ENCODE measurements around the gene MPP1. TPM values are rescaled to one million over a fixed set of nuclear protein-coding genes. Genes with fewer than 3 reads are reported as not detected.
A peak's percentile ranks its signal among the peaks of the same experiment; 100 is the strongest.

Gene MPP1
- total RNA-seq, 1 experiment from 2014 or later, result 89.3 TPM

- Histone ChIP-seq H3K4me3 (ENCODE audit: low read depth in 2 of 2, low read length in 2 of 2) (0 out of 4 replicates have a peak overlapping the region, but pooled peaks of 1 of the 2 experiments have one; percentile 15), H3K9me3 (ENCODE audit: control insufficient read depth, insufficient read depth, low read depth, low read length) (no peaks in the 10 kb centered on the region), H3K36me3 (ENCODE audit: control insufficient read depth, insufficient read depth, low read length) (no peaks in the 10 kb centered on the region), H3K27me3 (ENCODE audit: control insufficient read depth, insufficient read depth, low read length) (no peaks in the 10 kb centered on the region), H3K27ac (ENCODE audit: low read length) (peak overlapping the region; percentile 89), H3K4me1 (ENCODE audit: control insufficient read depth, insufficient read depth, low read length) (peaks cover 95% of the 10 kb centered on the region)
- no TSS peak for BruUV-seq (replicated peaks)
- ChIA-PET CTCF (interaction anchor here (0.8 kb wide), 1 partner anchor 17 kb away, joined by 5 read pairs; no protein-coding TSS in a partner anchor), POLR2A (interaction anchor here (1.2 kb wide), 1 partner anchor 19 kb away, joined by 4 read pairs; the partner anchor contains the start of gene GAB3)
- ATAC-seq, result peak; percentile 30; the same call in 1 of the 2 replicates
- in situ Hi-C loops (cut with HindIII; ENCODE audit: low pct_unique_long_range_greater_than_20kb, low sequenced_read_pairs), result no loop called here
- intact Hi-C loops (cut with micrococcal nuclease; ENCODE audit: unreplicated experiment), result no loop called here
- TF ChIP-seq SIN3A (IDR thresholded peaks at IDR 0.05; ENCODE audit: borderline replicate concordance, insufficient read depth, low read depth, low read length), result no peak
- TF ChIP-seq REST (IDR thresholded peaks at IDR 0.05; ENCODE audit: insufficient read depth in 1 of 2, low read depth in 2 of 2, low read length in 1 of 2), result no peak
- TF ChIP-seq POLR2AphosphoS5 (IDR thresholded peaks at IDR 0.05; ENCODE audit: low read depth, low read length), result no peak
- TF ChIP-seq CTCF (IDR thresholded peaks at IDR 0.05), result no peak
- no peak for TF ChIP-seq TCF7L2 (IDR thresholded peaks at IDR 0.05; ENCODE audit: low read depth, low read length)
- DNase-seq (ENCODE audit: low read depth, low spot score), result no peak
These were observed 73.4 kb downstream of the MPP1 start for GRCh38 chrX:154731881-154732280.

- POLR2A ChIA-PET, result interaction anchor here (1.2 kb wide), 1 partner anchor 20 kb away, joined by 4 read pairs; the partner anchor contains the start of gene GAB3
- no TSS peak for BruUV-seq (replicated peaks)
These were observed 74.1 kb downstream of the MPP1 start for GRCh38 chrX:154731184-154731583.

More at GRCh38 chrX:154731184-154731583, 74.1 kb downstream of the MPP1 start:
- Histone ChIP-seq H3K4me1 (ENCODE audit: control insufficient read depth, insufficient read depth, low read length) (peaks cover 88% of the 10 kb centered on the region), H3K36me3 (ENCODE audit: control insufficient read depth, insufficient read depth, low read length) (no peaks in the 10 kb centered on the region), H3K27me3 (ENCODE audit: control insufficient read depth, insufficient read depth, low read length) (no peaks in the 10 kb centered on the region), H3K27ac (ENCODE audit: low read length) (peak overlapping the region; percentile 89), H3K4me3 (ENCODE audit: low read depth in 2 of 2, low read length in 2 of 2) (no peak overlapping the region), H3K9me3 (ENCODE audit: control insufficient read depth, insufficient read depth, low read depth, low read length) (no peaks in the 10 kb centered on the region)
- no peak for ATAC-seq
- in situ Hi-C loops (cut with HindIII; ENCODE audit: low pct_unique_long_range_greater_than_20kb, low sequenced_read_pairs) (no loop called here), intact Hi-C loops (cut with micrococcal nuclease; ENCODE audit: unreplicated experiment) (no loop called here)
- no peak for DNase-seq (ENCODE audit: low read depth, low spot score)
- no peak for TF ChIP-seq REST (IDR thresholded peaks at IDR 0.05; ENCODE audit: insufficient read depth in 1 of 2, low read depth in 2 of 2, low read length in 1 of 2)
- no peak for TF ChIP-seq TCF7L2 (IDR thresholded peaks at IDR 0.05; ENCODE audit: low read depth, low read length)
- TF ChIP-seq CTCF (IDR thresholded peaks at IDR 0.05), result no peak
- no peak for TF ChIP-seq POLR2AphosphoS5 (IDR thresholded peaks at IDR 0.05; ENCODE audit: low read depth, low read length)
- no peak for TF ChIP-seq SIN3A (IDR thresholded peaks at IDR 0.05; ENCODE audit: borderline replicate concordance, insufficient read depth, low read depth, low read length)
- CTCF ChIA-PET, result no interaction called here
